HFF-Myc (cell line): ENCODE measurements around the gene NT5DC4.

ENCODE experiments used
- DNase-seq: peaks from one replicate; pipeline ENCODE4 v3.0.0-alpha.2; 2011; ENCODE audit warnings: low read depth; ENCODE audit errors: extremely low read depth
- H3K4me3 ChIP-seq: replicated peaks from 2 replicates; pipeline ENCODE4 v1.5.1; 2011; ENCODE audit warnings: low read depth, mild to moderate bottlenecking, control low read depth, low read length
- CTCF ChIP-seq: IDR thresholded peaks from 2 replicates; pipeline ENCODE4 v1.5.1; 2012; ENCODE audit warnings: mild to moderate bottlenecking, low read depth, low read length, control low read depth; ENCODE audit errors: missing control alignments

Gene NT5DC4

GRCh38 chr2:112709703-112710102, 11.1 kb upstream of the NT5DC4 start:
- no peak overlapping the region for H3K4me3 ChIP-seq
- no peak for DNase-seq
- no peak for TF ChIP-seq CTCF

GRCh38 chr2:112710956-112711750, 9.7 kb upstream of the NT5DC4 start:
- no peak for DNase-seq
- TF ChIP-seq CTCF = no peak
- no peak overlapping the region for H3K4me3 ChIP-seq

GRCh38 chr2:112712465-112712864, 8.4 kb upstream of the NT5DC4 start:
- no peak for DNase-seq
- TF ChIP-seq CTCF = no peak
- no peak overlapping the region for H3K4me3 ChIP-seq

- no peak for DNase-seq
- no peak overlapping the region for H3K4me3 ChIP-seq
- TF ChIP-seq CTCF = no peak
Observed at GRCh38 chr2:112712903-112713584, 7.8 kb upstream of the NT5DC4 start.

GRCh38 chr2:112713585-112713925, 7.3 kb upstream of the NT5DC4 start:
- H3K4me3 ChIP-seq = no peak overlapping the region
- no peak for DNase-seq
- TF ChIP-seq CTCF = no peak

GRCh38 chr2:112713926-112714325, 6.9 kb upstream of the NT5DC4 start:
- no peak overlapping the region for H3K4me3 ChIP-seq
- DNase-seq = no peak
- TF ChIP-seq CTCF = no peak
